IPS-18c (cell line): ENCODE results near the gene THRAP3.

Source experiments
- H3K4me3 ChIP-seq: 2 replicates; pipeline ENCODE4 v1.7.0; 2013; ENCODE audit warnings: low read depth, mild to moderate bottlenecking, low read length, moderate library complexity; ENCODE audit not compliant: insufficient read depth
- H3K9me3 ChIP-seq: one replicate; pipeline ENCODE4 v1.6.1; 2013; ENCODE audit warnings: mild to moderate bottlenecking, low read length, moderate library complexity; ENCODE audit not compliant: control insufficient read depth, insufficient read depth

THRAP3 gene

GRCh38 chr1:36305915-36306209, 81.6 kb downstream of the THRAP3 start:
- Histone ChIP-seq H3K9me3 (no peaks in the 10 kb centered on the region), H3K4me3 (peak overlapping the region; percentile 41)

GRCh38 chr1:36306210-36306901, 82.1 kb downstream of the THRAP3 start, which contains the start of gene SH3D21:
Gene SH3D21, plus strand, starts transcription at chr1:36306368. Its CDS starts 53 bp downstream, at chr1:36306421.
- H3K9me3 ChIP-seq, result no peaks in the 10 kb centered on the region
- H3K4me3 ChIP-seq, result peak within 1 kb of the TSS; percentile 68

GRCh38 chr1:36306902-36307456, 82.7 kb downstream of the THRAP3 start:
- Histone ChIP-seq H3K9me3 (no peaks in the 10 kb centered on the region), H3K4me3 (peak overlapping the region; percentile 68)

- no peaks in the 10 kb centered on the region for H3K9me3 ChIP-seq
- H3K4me3 ChIP-seq, result peak overlapping the region; percentile 68
Measured at GRCh38 chr1:36307601-36308330, 83.5 kb downstream of the THRAP3 start.

GRCh38 chr1:36309397-36309796, 85.2 kb downstream of the THRAP3 start:
- Histone ChIP-seq H3K9me3 (no peaks in the 10 kb centered on the region), H3K4me3 (no peak overlapping the region)

GRCh38 chr1:36320291-36320761, 96.1 kb downstream of the THRAP3 start:
- peak overlapping the region; percentile 61 for H3K4me3 ChIP-seq
- H3K9me3 ChIP-seq, result no peaks in the 10 kb centered on the region

GRCh38 chr1:36320767-36321118, 96.5 kb downstream of the THRAP3 start:
- Histone ChIP-seq H3K4me3 (peak overlapping the region; percentile 61), H3K9me3 (no peaks in the 10 kb centered on the region)

- H3K4me3 ChIP-seq, result peak overlapping the region; percentile 61
- no peaks in the 10 kb centered on the region for H3K9me3 ChIP-seq
Measured at GRCh38 chr1:36321119-36321951, 97.1 kb downstream of the THRAP3 start.

GRCh38 chr1:36322041-36322785, 98.0 kb downstream of the THRAP3 start:
- Histone ChIP-seq H3K9me3 (no peaks in the 10 kb centered on the region), H3K4me3 (peak overlapping the region; percentile 61)

GRCh38 chr1:36322786-36323635, 98.8 kb downstream of the THRAP3 start:
- Histone ChIP-seq H3K4me3 (peak overlapping the region; percentile 61), H3K9me3 (no peaks in the 10 kb centered on the region)

- H3K4me3 ChIP-seq, result peak within 1 kb of the TSS; percentile 61
Measured at GRCh38 chr1:36323636-36324352, 99.6 kb downstream of the THRAP3 start, which contains the start of gene EVA1B. Gene EVA1B, minus strand, starts transcription at chr1:36323645. Its CDS starts 608 bp downstream, at chr1:36323037.

GRCh38 chr1:36324353-36324703, 100.1 kb downstream of the THRAP3 start:
- Histone ChIP-seq H3K4me3 (peak overlapping the region; percentile 21; the same call in 1 of the 2 replicates), H3K9me3 (no peaks in the 10 kb centered on the region)

More at GRCh38 chr1:36323636-36324352, 99.6 kb downstream of the THRAP3 start, which contains the start of gene EVA1B:
- H3K9me3 ChIP-seq, result no peaks in the 10 kb centered on the region

GRCh38 chr1:36326499-36326898, 102.3 kb downstream of the THRAP3 start:
- no peaks in the 10 kb centered on the region for H3K9me3 ChIP-seq
- no peak overlapping the region for H3K4me3 ChIP-seq

- Histone ChIP-seq H3K4me3 (no peak overlapping the region), H3K9me3 (no peaks in the 10 kb centered on the region)
Measured at GRCh38 chr1:36327421-36328087, 103.3 kb downstream of the THRAP3 start.

- Histone ChIP-seq H3K4me3 (no peak overlapping the region), H3K9me3 (no peaks in the 10 kb centered on the region)
Measured at GRCh38 chr1:36328088-36328480, 103.8 kb downstream of the THRAP3 start.
